GM18873 (cell line): Measurements from ENCODE around the gene GSG1L2.
"Not testable (repeated sequence)": the region's sequence is repeated elsewhere in the genome, so short reads cannot be mapped to it uniquely, and the experiment has no call there.

ENCODE experiments used
- ATAC-seq: cut with Tn5 transposase; IDR thresholded peaks from one replicate; pipeline ENCODE4 v1.9.1; 2021; ENCODE audit warnings: mild to moderate bottlenecking, moderate library complexity, moderate number of reproducible peaks; ENCODE audit not compliant: unreplicated experiment, low FRiP score

GSG1L2 gene

DNA sequence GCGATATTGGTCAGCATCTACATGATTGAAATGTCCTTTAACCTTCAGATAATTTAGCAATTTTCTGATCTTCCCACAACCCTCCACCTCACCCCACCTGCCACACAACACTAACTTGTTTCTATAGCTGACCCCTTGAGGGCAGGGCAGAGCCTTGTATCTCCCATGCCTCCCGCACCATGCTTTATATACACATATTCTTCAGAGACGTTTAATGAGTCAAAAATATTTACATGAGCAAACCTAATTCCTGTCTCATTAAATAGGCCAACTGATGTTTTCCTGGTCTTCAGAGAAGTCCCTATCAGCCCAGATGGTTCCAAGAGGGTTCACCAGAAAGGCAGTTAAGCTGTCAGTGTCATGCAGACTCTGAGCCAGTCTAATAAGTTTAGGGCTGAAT, 23.9 kb downstream of the GSG1L2 start:
- no peak for ATAC-seq

GRCh38 chr17:9792181-9792840, 29.6 kb downstream of the GSG1L2 start:
- no peak for ATAC-seq

GRCh38 chr17:9790889-9791876, 30.7 kb downstream of the GSG1L2 start, which contains the start of gene DHRS7C:
TSS of gene DHRS7C (minus strand) at chr17:9791592. CDS start at chr17:9791284, 308 bp downstream.
- ATAC-seq = no peak

DNA sequence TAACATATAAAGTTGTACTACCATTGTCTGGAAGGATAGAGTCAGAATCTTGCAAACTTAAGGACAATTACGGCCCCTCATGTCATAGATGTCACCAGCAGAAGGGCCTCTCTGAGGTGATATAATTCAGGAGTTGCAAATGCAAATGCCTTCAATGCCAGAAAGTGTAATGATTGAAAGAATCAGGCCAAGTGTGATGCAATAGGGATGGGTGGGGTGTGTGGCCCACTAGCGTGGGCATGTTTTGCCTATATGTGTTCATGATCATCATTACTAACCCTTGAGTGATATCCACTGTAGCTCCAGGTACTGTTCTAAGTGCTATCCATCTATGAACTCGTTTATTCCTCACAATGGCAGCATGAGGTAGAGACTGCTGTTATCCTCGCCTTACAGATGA, 31.6 kb downstream of the GSG1L2 start:
- no peak for ATAC-seq

- no peak for ATAC-seq
These were observed 33.3 kb downstream of the GSG1L2 start for GRCh38 chr17:9788601-9789000.

- ATAC-seq = no peak
These were observed 37.3 kb downstream of the GSG1L2 start for GRCh38 chr17:9784544-9784943.

- ATAC-seq = not testable (repeated sequence)
These were observed 38.4 kb downstream of the GSG1L2 start for GRCh38 chr17:9783465-9783864.

DNA sequence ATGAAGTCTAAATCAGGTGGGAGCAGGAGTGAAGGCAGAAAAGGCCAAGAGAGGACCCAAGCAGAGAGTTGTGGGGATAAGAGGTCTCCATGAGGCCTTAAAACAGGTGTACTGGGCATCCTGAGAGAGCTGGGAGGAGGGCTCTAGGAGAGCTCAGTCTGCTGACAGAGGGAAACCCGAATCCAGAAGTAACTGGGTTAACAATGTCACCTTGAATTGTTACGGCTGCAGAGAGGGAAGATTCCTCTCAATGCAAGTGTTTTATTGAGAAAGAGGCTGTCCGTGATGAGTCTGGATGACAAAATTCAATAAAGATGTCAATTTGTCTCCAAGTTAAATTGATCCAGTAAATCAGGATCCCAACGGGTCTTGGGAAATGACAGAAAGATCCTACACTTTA, 38.8 kb downstream of the GSG1L2 start:
- no peak for ATAC-seq

DNA sequence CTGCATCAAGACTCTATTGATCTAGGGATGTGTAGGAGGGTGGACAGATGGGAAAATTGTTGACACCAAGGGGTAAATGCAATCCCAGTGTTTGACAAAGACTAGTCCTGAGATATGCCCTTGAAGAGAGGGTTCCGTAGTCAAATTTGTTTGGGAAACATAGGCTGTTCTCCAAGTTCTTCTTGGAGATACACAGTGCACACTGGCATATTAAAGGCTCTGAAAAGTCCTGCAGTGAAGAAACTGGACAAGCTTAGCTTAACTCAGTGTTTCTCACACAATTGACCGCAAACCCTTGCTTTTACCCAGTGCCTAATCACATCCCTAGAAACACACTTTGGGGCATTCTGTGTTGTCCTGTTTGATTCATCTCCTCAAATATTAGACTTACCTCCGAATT, 41.3 kb downstream of the GSG1L2 start:
- ATAC-seq = no peak

DNA sequence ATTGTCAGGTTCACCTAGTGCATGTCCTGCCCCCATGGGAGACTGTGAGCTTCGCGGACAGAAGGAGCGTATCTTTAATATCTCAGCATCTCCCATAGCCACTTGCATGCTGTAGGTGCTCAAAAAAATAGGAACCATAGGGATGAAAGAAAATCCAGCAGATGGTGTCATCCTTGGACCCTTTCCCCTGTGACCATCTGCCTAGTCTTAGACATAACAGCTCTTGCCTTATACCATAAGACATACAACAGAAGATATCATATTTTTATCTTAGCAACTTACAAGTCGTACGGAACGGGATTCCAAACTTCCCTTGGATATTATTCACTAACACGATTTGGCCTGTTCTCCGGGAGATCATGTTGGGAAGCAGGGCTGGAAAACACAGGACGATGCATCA, 45.0 kb downstream of the GSG1L2 start:
- no peak for ATAC-seq

DNA sequence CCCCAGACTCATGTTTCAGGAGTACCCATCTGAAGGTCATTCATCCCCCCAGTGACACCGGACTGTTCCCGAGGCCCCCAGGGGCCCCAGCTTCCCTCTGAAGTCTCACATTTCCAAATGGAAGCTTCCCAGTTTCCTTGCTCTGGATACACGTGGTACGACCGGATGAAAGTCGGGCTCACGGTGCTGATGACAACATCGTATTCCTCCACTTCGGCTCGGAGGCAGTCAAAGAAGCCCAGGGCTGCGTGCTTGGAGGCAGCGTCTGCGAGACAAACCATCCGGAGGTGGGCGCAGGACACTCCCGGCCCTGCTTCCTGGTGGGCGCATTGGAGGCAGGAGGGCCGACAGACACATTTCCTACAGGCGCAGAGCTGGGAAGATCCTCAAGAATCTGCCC, 49.2 kb downstream of the GSG1L2 start:
- no peak for ATAC-seq

DNA sequence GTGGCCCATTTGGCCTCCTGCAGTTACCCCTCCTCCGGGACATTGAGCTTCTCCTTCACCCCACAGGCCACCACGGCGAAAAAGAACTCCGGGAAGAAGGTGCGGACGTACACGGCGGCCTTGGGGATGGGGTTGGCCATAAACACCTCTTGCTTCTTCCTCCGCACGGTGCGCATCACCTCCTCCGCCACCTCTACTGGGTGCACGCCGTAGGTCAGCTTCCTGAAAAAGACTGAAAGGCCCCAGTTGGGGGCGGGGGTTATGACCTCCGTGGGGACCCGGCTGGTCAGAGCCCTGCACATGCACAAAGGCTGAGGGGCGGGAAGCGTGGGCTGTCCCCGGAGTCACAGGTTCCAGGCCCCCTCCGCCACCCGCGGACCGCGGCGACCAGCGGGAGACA, 50.4 kb downstream of the GSG1L2 start:
- no peak for ATAC-seq

DNA sequence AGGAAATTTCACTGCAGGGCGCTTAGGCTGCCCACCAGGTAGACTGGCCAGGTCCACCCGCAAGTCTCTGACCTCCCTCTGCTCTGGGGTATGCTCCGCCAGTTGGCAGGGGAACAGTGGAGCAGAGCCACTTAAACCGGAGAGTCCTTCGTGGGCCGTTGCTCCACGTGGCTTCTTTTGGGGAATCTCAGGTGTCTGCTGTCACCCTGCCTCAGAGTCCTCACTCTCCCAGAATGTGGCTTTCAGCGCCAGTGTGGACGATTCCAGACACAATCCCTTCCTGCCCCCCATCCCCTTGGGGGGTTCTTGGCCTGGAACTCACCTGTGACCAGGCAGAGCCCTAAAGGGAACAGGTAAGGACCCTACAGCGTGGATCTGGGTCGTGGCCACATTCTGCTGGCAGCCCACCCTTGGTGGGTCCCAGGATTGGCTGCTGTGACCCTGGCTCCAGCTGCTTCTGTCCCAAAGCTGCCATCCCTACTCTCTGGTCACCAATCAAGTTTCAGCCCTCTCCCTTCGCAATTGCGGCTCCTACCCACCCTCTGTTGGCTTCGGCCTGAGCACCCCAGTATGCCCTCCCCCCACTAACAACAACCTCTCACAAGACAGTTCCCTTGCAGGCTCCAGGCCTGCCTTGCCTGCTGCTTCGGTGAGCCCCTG, 52.7 kb downstream of the GSG1L2 start:
- ATAC-seq = no peak

- ATAC-seq = no peak
These were observed 53.4 kb downstream of the GSG1L2 start for GRCh38 chr17:9768381-9768934.

DNA sequence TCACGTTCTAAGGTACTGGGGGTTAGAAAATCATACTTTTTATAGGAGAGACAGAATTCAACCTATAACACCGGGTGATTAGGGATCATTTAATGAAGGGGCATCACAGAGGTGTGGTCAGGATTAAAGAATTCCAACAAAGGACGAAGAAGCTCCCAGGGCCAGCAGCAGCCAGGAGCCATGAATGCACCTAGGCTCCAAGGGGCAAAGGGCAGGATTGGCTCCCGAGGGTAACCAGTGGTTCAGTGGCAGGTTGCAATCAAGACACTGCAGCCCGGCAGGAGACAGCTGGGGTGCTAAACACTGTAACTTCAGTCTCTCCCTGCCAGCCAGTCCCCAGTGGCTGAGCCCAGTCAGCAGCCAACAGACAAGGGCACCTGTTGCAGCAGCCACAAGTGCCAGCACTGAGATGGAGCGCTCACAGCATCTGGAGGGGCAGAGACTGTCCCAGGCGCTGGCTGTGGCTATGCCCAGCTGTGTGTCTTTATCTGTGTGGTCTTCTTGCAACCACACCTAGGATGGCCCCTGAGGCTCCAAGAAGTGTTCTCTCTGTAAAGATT, 54.4 kb downstream of the GSG1L2 start:
- ATAC-seq = no peak

DNA sequence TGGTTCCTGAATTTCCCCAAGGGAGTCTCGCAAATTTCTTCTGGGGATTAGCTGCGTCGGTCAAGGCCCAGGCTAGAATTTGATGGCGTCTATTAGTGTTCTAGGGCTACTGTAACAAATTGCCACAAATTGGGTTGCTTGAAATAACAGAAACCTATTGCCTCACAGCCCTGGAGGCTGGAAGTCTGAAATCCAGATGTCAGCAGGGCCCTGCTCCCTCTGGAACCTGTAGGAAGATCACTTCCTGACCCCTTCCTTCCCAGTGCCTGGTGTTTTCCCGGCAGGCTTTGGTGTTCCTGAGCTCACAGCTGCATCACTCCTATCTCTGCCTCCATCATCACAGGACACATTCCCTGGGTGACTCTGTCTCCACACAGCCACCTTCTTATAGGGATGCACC, 54.9 kb downstream of the GSG1L2 start:
- no peak for ATAC-seq

DNA sequence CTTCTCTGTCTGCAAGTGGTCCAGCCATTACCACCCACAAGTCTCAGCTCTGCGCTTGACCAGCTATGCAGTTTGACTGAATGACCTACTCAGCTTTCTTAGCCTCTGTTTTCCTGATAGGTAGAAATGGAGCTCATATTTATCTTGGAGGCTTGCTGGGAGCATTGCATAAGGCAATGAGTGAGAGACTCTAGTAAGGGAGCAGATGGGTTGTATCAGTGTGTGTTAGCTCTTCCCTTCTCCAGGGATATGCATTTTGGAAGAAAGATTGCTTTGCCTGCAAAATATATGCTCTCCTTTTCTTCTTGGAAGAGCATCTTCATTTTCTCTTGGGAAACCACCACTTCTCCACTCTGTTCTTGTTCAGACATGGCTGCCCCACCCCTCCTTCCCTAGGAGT, 56.6 kb downstream of the GSG1L2 start:
- no peak for ATAC-seq

- ATAC-seq = no peak
These were observed 58.2 kb downstream of the GSG1L2 start for GRCh38 chr17:9763643-9764042.

- ATAC-seq = no peak
These were observed 61.6 kb downstream of the GSG1L2 start for GRCh38 chr17:9760266-9760665.

- ATAC-seq = no peak
These were observed 66.8 kb downstream of the GSG1L2 start for GRCh38 chr17:9755083-9755482.
